Astrocyte (in vitro differentiated cells and primary cell): Measurements from ENCODE around the gene CERS6.

ENCODE experiments used
- EZH2 ChIP-seq: IDR thresholded peaks from 2 replicates; pipeline ENCODE4 v1.6.1; 2012; ENCODE audit warnings: mild to moderate bottlenecking, low read length, inconsistent platforms; ENCODE audit not compliant: insufficient read depth
- TF ChIP-seq, protein P1 (sequence below): IDR thresholded peaks from 2 replicates; pipeline ENCODE4 v1.5.1; 2011; ENCODE audit warnings: low read depth, mild to moderate bottlenecking, inconsistent platforms, low read length, moderate library complexity; ENCODE audit not compliant: insufficient read depth

DNA sequence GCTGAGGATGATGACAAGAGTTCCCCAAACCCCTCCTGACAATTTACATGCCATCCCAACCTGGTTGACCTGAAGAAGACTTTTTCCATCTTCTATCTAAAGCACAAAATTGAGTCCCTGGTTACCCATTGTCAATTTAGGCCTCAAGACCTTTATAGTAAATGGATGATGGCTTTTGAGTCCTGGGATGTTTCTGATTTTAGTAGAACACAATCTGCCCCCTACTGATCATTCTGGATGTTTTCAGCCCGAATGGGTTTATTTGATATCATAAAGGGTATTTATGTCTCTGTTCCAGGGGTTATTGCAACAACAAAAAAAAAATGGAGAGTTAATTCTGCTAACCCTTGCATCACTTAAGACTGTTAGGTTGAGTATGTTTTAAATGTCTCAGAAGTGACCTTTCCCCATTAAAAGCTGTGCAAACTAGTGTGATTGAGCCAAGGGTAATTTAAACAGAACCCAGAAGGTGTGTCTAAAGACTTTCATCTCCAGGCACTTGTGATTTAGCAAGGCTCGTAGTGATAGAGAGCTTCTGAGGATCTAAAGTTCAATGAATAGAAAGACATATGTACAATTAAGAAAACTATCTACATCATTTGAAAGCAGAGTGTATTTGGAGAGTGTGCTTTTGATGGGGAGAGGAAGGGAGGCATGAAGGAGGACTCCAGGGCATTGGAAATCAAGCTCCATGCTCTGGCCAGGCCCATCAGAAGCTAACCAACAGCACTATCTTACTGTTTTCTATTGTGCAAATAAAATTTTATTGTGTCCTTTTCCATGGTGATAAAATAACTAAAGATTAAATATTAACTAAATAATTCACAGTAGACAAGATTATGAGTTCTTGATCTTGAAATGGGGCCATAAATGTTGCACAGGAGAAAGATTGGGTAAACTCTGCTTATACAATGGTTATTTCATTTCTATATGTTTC, 249.7 kb downstream of the CERS6 start:
- TF ChIP-seq, protein P1, sequence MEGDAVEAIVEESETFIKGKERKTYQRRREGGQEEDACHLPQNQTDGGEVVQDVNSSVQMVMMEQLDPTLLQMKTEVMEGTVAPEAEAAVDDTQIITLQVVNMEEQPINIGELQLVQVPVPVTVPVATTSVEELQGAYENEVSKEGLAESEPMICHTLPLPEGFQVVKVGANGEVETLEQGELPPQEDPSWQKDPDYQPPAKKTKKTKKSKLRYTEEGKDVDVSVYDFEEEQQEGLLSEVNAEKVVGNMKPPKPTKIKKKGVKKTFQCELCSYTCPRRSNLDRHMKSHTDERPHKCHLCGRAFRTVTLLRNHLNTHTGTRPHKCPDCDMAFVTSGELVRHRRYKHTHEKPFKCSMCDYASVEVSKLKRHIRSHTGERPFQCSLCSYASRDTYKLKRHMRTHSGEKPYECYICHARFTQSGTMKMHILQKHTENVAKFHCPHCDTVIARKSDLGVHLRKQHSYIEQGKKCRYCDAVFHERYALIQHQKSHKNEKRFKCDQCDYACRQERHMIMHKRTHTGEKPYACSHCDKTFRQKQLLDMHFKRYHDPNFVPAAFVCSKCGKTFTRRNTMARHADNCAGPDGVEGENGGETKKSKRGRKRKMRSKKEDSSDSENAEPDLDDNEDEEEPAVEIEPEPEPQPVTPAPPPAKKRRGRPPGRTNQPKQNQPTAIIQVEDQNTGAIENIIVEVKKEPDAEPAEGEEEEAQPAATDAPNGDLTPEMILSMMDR, result peak; percentile 40
- no peak for TF ChIP-seq EZH2
